CD14-positive monocyte (primary cell): ENCODE results near the gene ZNF641. TPM values are rescaled to one million over a fixed set of nuclear protein-coding genes. Genes with fewer than 3 reads are reported as not detected.
A peak's percentile ranks its signal among the peaks of the same experiment; 100 is the strongest.

Experiments
- DNase-seq, 3 donors: peaks; one replicate each; pipeline ENCODE4 v3.0.0-alpha.2; 2011 to 2022
- H2AFZ ChIP-seq: 2 replicates; pipeline ENCODE4 v1.6.0; 2012; ENCODE audit warnings: mild to moderate bottlenecking, low read depth, low read length, inconsistent platforms; ENCODE audit not compliant: insufficient read depth, poor library complexity, severe bottlenecking
- H3K27ac ChIP-seq, 2 donors: 1 replicate in 1 of 2; 2 replicates in 1 of 2; pipeline ENCODE4 v1.5.1; 2012 to 2013; ENCODE audit warnings: low read length in 2 of 2, control low read depth in 1 of 2, inconsistent platforms in 1 of 2, low read depth in 1 of 2, mild to moderate bottlenecking in 1 of 2
- H3K27me3 ChIP-seq, 2 donors: one replicate each; pipeline versions ENCODE4 v1.6.0 to v1.6.1; 2011 to 2013; ENCODE audit warnings: low read length in 2 of 2; ENCODE audit not compliant: control insufficient read depth in 2 of 2, insufficient read depth in 2 of 2
- H3K36me3 ChIP-seq, 2 donors: replicated peaks in 1 of 2; 1 replicate in 1 of 2; 2 replicates in 1 of 2; pipeline versions ENCODE4 v1.5.1 to v1.6.1; 2012 to 2013; ENCODE audit warnings: low read length in 2 of 2, control low read depth in 1 of 2, inconsistent platforms in 1 of 2, mild to moderate bottlenecking in 1 of 2; ENCODE audit not compliant: insufficient read depth in 2 of 2, control insufficient read depth in 1 of 2
- H3K4me1 ChIP-seq, 2 donors: 1 replicate in 1 of 2; 2 replicates in 1 of 2; pipeline versions ENCODE4 v1.5.1 to v1.6.1; 2012 to 2013; ENCODE audit warnings: low read length in 2 of 2, control low read depth in 1 of 2, inconsistent platforms in 1 of 2, mild to moderate bottlenecking in 1 of 2, moderate library complexity in 1 of 2; ENCODE audit not compliant: insufficient read depth in 2 of 2, control insufficient read depth in 1 of 2
- H3K4me2 ChIP-seq: replicated peaks from 2 replicates; pipeline ENCODE3; 2012; ENCODE audit warnings: low read length, moderate library complexity, mild to moderate bottlenecking; ENCODE audit not compliant: poor library complexity, severe bottlenecking; ENCODE audit errors: extremely low read depth
- H3K4me3 ChIP-seq, 3 experiments: fragments of 200-600 bp in 1 of 3; sonication (generic) in 1 of 3; replicated peaks in 1 of 3; 1 replicate in 2 of 3; 2 replicates in 1 of 3; pipeline ENCODE4 v1.5.1; 2011 to 2013; ENCODE audit warnings: low read length in 3 of 3, mild to moderate bottlenecking in 3 of 3, control low read depth in 2 of 3, low read depth in 2 of 3, inconsistent platforms in 1 of 3, moderate library complexity in 1 of 3
- H3K79me2 ChIP-seq: 2 replicates; pipeline ENCODE4 v1.6.0; 2012; ENCODE audit warnings: mild to moderate bottlenecking, control low read depth, inconsistent platforms, low read length, moderate library complexity; ENCODE audit not compliant: insufficient read depth
- H3K9ac ChIP-seq: 2 replicates; pipeline ENCODE4 v1.6.0; 2017; ENCODE audit warnings: low read length, mild to moderate bottlenecking; ENCODE audit not compliant: insufficient read depth, poor library complexity, severe bottlenecking
- H3K9me3 ChIP-seq, 2 donors: replicated peaks in 1 of 2; 1 replicate in 1 of 2; 2 replicates in 1 of 2; pipeline versions ENCODE4 v1.5.1 to v1.6.1; 2012 to 2013; ENCODE audit warnings: low read length in 2 of 2, control low read depth in 1 of 2; ENCODE audit not compliant: control insufficient read depth in 1 of 2, insufficient read depth in 1 of 2
- H4K20me1 ChIP-seq: 2 replicates; pipeline ENCODE4 v1.6.0; 2012; ENCODE audit warnings: mild to moderate bottlenecking, low read length, control low read depth, moderate library complexity; ENCODE audit not compliant: insufficient read depth
- H3K27ac Mint-ChIP-seq, 7 donors: one replicate each; pipeline ENCODE4 v1.8.0; 2020; ENCODE audit warnings: mild to moderate bottlenecking in 7 of 7, mixed read lengths in 7 of 7, moderate library complexity in 6 of 7, inconsistent platforms in 2 of 7
- H3K27me3 Mint-ChIP-seq, 3 donors: one replicate each; pipeline ENCODE4 v1.8.0; 2021 to 2022; ENCODE audit warnings: low read depth in 3 of 3, mild to moderate bottlenecking in 3 of 3, mixed read lengths in 3 of 3, moderate library complexity in 3 of 3, inconsistent platforms in 1 of 3
- H3K36me3 Mint-ChIP-seq, 2 donors: one replicate each; pipeline ENCODE4 v1.8.0; 2020; ENCODE audit warnings: mixed read lengths in 2 of 2, inconsistent platforms in 1 of 2, mild to moderate bottlenecking in 1 of 2
- H3K4me1 Mint-ChIP-seq: one replicate; pipeline ENCODE4 v1.8.0; 2020; ENCODE audit warnings: mild to moderate bottlenecking, mixed read lengths
- H3K4me3 Mint-ChIP-seq, 2 donors: one replicate each; pipeline ENCODE4 v1.8.0; 2020; ENCODE audit warnings: mild to moderate bottlenecking in 2 of 2, mixed read lengths in 2 of 2, moderate library complexity in 1 of 2
- H3K9me3 Mint-ChIP-seq, 7 donors: one replicate each; pipeline ENCODE4 v1.8.0; 2020 to 2022; ENCODE audit warnings: mixed read lengths in 7 of 7, mild to moderate bottlenecking in 6 of 7, moderate library complexity in 6 of 7, inconsistent platforms in 2 of 7
- CTCF ChIP-seq: fragments of 200-600 bp; IDR thresholded peaks from one replicate; pipeline ENCODE4 v1.8.0; 2022; ENCODE audit warnings: antibody characterized with exemption, mild to moderate bottlenecking
- WGBS: methylation state at CpG from one replicate; pipeline ENCODE4 v1.1.5; 2013; ENCODE audit warnings: missing lambda C conversion rate; ENCODE audit not compliant: insufficient coverage; 5-methylcytosine and 5-hydroxymethylcytosine counted together
- intact Hi-C, 2 donors: fragments of 100-400 bp; cut with micrococcal nuclease; formaldehyde crosslinking; loops; one replicate each; pipeline versions ENCODE4 v1.15.0 to v1.15.1; 2023
- polyA plus RNA-seq, 3 donors: library from polyadenylated mRNA; depleted of rRNA in 1 of 3; unstranded in 2 of 3; stranded (reverse) in 1 of 3; fragments of 300-500 nt in 2 of 3; fragments of >200 nt in 1 of 3; fragmentation: Illumina TruSeq in 2 of 3; gene quantifications; 1 replicate in 2 of 3; 2 replicates in 1 of 3; pipeline ENCODE4 v1.2.3, GENCODE V29; 2012 to 2021

The ZNF641 gene
- polyA plus RNA-seq, 3 donors, result 12.1 to 21.7 (median 12.6) TPM

GRCh38 chr12:48389409-48389808 is 38.7 kb upstream of the ZNF641 start:
- no peak overlapping the region for H3K4me3 Mint-ChIP-seq
- no peak overlapping the region for H3K4me3 ChIP-seq
- H2AFZ ChIP-seq, result no peak overlapping the region
- no peak overlapping the region for H3K27ac ChIP-seq
- H3K27me3 Mint-ChIP-seq, result peaks cover 3 to 27% (median 13%) of the 10 kb centered on the region in 3 donors
- no peak overlapping the region for H3K4me2 ChIP-seq
- H3K27me3 ChIP-seq, result peaks cover 3 to 6% of the 10 kb centered on the region in 2 donors
- no peaks in the 10 kb centered on the region for H4K20me1 ChIP-seq
- H3K9me3 Mint-ChIP-seq, result peaks cover 0 to 6% (median 2%) of the 10 kb centered on the region in 7 donors
- no peak for DNase-seq
- H3K79me2 ChIP-seq, result no peaks in the 10 kb centered on the region
- WGBS, result 83% methylated on average over 1 of the region's 3 CpGs
- H3K4me1 Mint-ChIP-seq, result no peaks in the 10 kb centered on the region
- no peak overlapping the region for H3K27ac Mint-ChIP-seq
- no peak overlapping the region for H3K9ac ChIP-seq
- H3K36me3 Mint-ChIP-seq, result no peaks in the 10 kb centered on the region
- TF ChIP-seq CTCF, result no peak
- no peaks in the 10 kb centered on the region for H3K4me1 ChIP-seq
- intact Hi-C loops, result no loop called here
- H3K9me3 ChIP-seq, result no peaks in the 10 kb centered on the region
- H3K36me3 ChIP-seq, result no peaks in the 10 kb centered on the region

GRCh38 chr12:48388938-48389337 is 38.2 kb upstream of the ZNF641 start:
- Mint-ChIP-seq H3K4me1 (no peaks in the 10 kb centered on the region), H3K9me3 (peaks cover 0 to 6% (median 2%) of the 10 kb centered on the region in 7 donors), H3K27me3 (peaks cover 3 to 25% (median 13%) of the 10 kb centered on the region in 3 donors), H3K36me3 (no peaks in the 10 kb centered on the region), H3K27ac (no peak overlapping the region), H3K4me3 (peak overlapping the region in 1 of 2 donors; percentile 28)
- Histone ChIP-seq H3K4me2 (no peak overlapping the region), H3K27ac (no peak overlapping the region), H3K36me3 (no peaks in the 10 kb centered on the region), H4K20me1 (no peaks in the 10 kb centered on the region), H3K9ac (no peak overlapping the region), H3K27me3 (peaks cover 3 to 6% of the 10 kb centered on the region in 2 donors), H3K79me2 (no peaks in the 10 kb centered on the region), H2AFZ (no peak overlapping the region), H3K4me1 (no peaks in the 10 kb centered on the region), H3K4me3 (no peak overlapping the region), H3K9me3 (no peaks in the 10 kb centered on the region)
- no CpG with 5 or more reads among the region's 2 CpGs for WGBS
- intact Hi-C loops, result no loop called here
- no peak for TF ChIP-seq CTCF
- DNase-seq, result no peak
